ENCODE results near the gene SRA1. TPM values are rescaled to one million over a fixed set of nuclear protein-coding genes. Genes with fewer than 3 reads are reported as not detected.

The SRA1 gene
- polyA plus RNA-seq, 1 donor: 20.5 TPM

- DNase-seq: no peak
Observed at GRCh38 chr5:140570058-140570457, 12.8 kb upstream of the SRA1 start.

GRCh38 chr5:140569197-140569596, 11.9 kb upstream of the SRA1 start:
- no peak for DNase-seq

- no peak for DNase-seq
Observed at GRCh38 chr5:140568443-140569063, 11.3 kb upstream of the SRA1 start.

GRCh38 chr5:140567871-140568270, 10.6 kb upstream of the SRA1 start:
- no peak for DNase-seq

GRCh38 chr5:140567136-140567818, 10.0 kb upstream of the SRA1 start:
- no peak for DNase-seq

GRCh38 chr5:140566665-140567064, 9.4 kb upstream of the SRA1 start:
- DNase-seq: no peak

GRCh38 chr5:140565780-140566095, 8.5 kb upstream of the SRA1 start:
- DNase-seq: no peak

- DNase-seq: no peak
Observed at GRCh38 chr5:140565024-140565779, 7.9 kb upstream of the SRA1 start.

GRCh38 chr5:140564196-140565023, 7.1 kb upstream of the SRA1 start, which contains the start of the genes APBB3 and SLC35A4:
TSS of gene APBB3 (minus strand) at chr5:140564598. CDS start at chr5:140564245, 353 bp downstream.
TSS of gene SLC35A4 (plus strand) at chr5:140564828. CDS start at chr5:140567170, 2,342 bp downstream.
- DNase-seq: peak; percentile 98

GRCh38 chr5:140563596-140563995, 6.3 kb upstream of the SRA1 start:
- no peak for DNase-seq

- DNase-seq: no peak
Observed at GRCh38 chr5:140561753-140562523, 4.7 kb upstream of the SRA1 start.

GRCh38 chr5:140560227-140560626, 3.0 kb upstream of the SRA1 start:
- DNase-seq: no peak

- DNase-seq: no peak
Observed at GRCh38 chr5:140558542-140558941, 1.3 kb upstream of the SRA1 start.

- DNase-seq: no peak
Observed at GRCh38 chr5:140557965-140558364, 692 bp upstream of the SRA1 start.

GRCh38 chr5:140556438-140556837, 835 bp downstream of the SRA1 start:
- no peak for DNase-seq

- no peak for DNase-seq
Observed at GRCh38 chr5:140555747-140556312, 1.4 kb downstream of the SRA1 start.

GRCh38 chr5:140554454-140554853, 2.8 kb downstream of the SRA1 start:
- DNase-seq: no peak

GRCh38 chr5:140553657-140554056, 3.6 kb downstream of the SRA1 start:
- no peak for DNase-seq

- no peak for DNase-seq
Observed at GRCh38 chr5:140551872-140552271, 5.4 kb downstream of the SRA1 start.

GRCh38 chr5:140550147-140551079, 6.9 kb downstream of the SRA1 start:
- DNase-seq: no peak

Data from hindlimb muscle (tissue), 1 donor.